ENCODE data around the gene ATP9B.

The ATP9B gene

DNA sequence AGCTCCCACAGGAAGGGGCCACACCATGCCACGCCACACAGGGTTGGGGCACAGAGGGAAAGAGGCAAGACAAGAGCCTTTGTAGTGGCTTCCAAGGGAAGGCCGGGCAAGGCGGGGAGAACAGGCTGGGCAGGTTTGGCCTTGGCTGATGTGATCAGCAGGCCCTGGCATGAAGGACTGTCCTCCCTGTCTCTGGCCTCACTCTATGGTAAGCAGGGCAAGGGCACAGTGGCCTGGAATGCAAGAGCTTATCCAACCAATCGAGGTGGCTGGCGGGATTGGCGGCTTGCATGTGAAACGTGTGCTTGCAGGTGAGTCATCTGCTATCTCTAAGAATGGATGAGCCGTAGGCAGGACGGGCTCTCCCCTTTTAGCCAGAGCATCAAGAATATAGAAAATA is 6.4 kb upstream of the ATP9B start:
- TF ChIP-seq, protein P1, sequence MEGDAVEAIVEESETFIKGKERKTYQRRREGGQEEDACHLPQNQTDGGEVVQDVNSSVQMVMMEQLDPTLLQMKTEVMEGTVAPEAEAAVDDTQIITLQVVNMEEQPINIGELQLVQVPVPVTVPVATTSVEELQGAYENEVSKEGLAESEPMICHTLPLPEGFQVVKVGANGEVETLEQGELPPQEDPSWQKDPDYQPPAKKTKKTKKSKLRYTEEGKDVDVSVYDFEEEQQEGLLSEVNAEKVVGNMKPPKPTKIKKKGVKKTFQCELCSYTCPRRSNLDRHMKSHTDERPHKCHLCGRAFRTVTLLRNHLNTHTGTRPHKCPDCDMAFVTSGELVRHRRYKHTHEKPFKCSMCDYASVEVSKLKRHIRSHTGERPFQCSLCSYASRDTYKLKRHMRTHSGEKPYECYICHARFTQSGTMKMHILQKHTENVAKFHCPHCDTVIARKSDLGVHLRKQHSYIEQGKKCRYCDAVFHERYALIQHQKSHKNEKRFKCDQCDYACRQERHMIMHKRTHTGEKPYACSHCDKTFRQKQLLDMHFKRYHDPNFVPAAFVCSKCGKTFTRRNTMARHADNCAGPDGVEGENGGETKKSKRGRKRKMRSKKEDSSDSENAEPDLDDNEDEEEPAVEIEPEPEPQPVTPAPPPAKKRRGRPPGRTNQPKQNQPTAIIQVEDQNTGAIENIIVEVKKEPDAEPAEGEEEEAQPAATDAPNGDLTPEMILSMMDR (IDR thresholded peaks at IDR 0.05; ENCODE audit: low read depth, low read length), result no peak
- H3K4me3 ChIP-seq (ENCODE audit: low read depth, low read length), result no peak overlapping the region

DNA sequence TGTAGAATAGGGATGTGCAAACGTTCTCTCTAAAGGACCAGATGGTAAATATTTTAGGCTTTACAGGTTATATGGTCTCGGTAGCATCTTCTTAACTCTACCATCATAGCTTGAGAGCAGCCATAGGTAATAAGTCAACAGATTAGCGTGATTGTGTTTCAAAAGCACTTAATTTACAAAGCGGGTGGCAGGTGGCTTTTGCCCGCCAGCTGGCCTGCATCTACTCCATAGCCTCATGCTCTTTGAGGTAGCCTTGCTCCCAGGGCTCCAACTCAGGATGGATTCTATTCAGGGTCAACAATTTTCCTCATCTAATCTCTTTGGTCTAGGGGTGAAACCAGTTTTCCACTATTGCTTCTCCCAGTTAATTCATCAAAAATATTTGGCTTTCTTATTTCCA is 5.0 kb upstream of the ATP9B start:
- TF ChIP-seq, protein P1 (IDR thresholded peaks at IDR 0.05; ENCODE audit: low read depth, low read length), result no peak
- no peak overlapping the region for H3K4me3 ChIP-seq (ENCODE audit: low read depth, low read length)

DNA sequence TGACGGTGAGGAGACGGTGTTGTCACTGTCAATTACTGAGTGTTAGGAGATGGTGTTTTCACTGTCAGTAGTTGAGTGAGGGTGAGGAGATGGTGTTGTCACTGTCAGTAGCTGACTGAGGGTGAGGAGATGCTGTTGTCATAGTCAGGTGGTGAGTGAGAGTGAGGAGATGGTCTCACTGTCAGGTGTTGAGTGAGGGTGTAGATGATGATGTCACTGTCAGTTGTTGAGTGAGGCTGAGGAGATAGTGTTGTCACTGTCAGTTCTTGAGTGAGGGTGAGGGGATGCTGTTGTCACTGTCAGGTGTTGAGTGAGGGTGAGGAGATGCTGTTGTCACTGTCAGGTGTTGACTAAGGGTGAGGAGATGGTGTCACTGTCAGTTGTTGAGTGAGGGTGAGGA is 3.4 kb upstream of the ATP9B start:
- TF ChIP-seq, protein P1 (IDR thresholded peaks at IDR 0.05; ENCODE audit: low read depth, low read length), result no peak
- H3K4me3 ChIP-seq (ENCODE audit: low read depth, low read length), result no peak overlapping the region

DNA sequence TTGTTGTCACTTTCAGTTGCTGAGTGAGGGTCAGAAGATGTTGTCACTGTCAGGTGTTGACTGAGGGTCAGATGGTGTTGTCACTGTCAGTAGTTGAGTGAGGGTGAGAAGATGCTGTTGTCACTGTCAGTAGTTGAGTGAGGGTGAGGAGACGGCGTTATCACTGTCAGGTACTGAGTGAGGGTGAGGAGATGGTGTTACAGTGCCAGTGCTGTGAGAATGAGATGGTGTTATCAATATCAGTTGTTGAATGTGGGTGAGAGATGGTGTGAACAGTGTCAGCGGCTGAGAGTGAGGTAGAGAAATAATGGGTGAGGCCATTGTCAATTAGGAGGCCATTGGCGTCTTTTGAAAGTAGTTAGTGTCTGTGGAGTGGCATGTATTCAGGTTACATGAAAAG is 1.6 kb upstream of the ATP9B start:
- H3K4me3 ChIP-seq (ENCODE audit: low read depth, low read length), result no peak overlapping the region
- TF ChIP-seq, protein P1 (IDR thresholded peaks at IDR 0.05; ENCODE audit: low read depth, low read length), result no peak

DNA sequence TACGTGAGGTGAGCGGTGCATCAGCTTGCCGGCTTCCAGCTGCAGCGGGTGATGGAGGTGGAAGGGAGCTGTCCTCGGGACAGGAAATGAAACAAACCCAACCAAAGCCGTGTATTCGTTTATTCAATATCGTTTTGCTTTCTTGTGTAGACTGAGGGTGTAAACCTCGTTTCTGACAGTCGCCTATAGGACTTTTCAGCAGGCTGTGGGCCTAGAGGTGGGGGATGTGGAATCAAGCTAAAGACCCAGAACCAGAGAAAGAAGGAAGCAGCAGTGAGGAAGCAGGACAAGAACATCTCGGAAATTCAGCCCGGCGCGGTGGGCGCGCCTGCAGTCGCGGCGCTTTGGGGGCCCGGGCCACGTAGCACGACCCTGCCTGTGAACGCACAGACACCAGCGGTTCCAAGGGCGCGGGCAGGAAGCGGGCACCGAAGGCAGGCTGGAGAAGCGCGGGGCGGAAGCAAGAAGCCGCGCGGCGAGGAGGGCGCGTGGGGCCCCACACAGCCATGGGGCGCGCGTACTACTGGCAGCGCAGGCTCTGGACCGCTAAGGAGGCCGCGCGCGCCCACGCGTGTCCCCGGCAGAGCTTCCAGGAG is 755 bp upstream of the ATP9B start:
- TF ChIP-seq, protein P1 (IDR thresholded peaks at IDR 0.05; ENCODE audit: low read depth, low read length), result no peak
- peak overlapping the region; percentile 92 for H3K4me3 ChIP-seq (ENCODE audit: low read depth, low read length)

DNA sequence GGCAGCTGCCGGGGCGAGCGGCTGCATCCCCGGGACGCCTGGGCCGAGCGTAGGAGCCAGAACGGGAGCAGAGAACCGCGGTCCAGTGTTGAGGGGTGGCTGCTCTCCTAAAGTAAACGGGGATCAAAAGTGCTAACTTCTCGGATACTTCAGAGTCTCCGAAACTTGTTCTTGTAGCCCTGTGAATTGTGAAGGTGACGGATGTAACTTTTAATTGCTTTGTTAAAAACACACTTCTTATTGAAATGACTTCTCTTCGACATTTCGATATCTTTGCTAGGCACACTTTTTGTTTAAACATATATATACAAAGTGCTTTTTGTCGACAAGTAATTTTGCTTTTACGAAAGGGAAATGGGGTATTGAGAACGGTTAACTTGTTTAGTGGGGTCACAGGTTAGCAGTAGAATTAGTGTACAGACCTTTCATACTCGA is 540 bp downstream of the ATP9B start:
- TF ChIP-seq, protein P1 (IDR thresholded peaks at IDR 0.05; ENCODE audit: low read depth, low read length), result no peak
- H3K4me3 ChIP-seq (ENCODE audit: low read depth, low read length), result peak overlapping the region; percentile 92

DNA sequence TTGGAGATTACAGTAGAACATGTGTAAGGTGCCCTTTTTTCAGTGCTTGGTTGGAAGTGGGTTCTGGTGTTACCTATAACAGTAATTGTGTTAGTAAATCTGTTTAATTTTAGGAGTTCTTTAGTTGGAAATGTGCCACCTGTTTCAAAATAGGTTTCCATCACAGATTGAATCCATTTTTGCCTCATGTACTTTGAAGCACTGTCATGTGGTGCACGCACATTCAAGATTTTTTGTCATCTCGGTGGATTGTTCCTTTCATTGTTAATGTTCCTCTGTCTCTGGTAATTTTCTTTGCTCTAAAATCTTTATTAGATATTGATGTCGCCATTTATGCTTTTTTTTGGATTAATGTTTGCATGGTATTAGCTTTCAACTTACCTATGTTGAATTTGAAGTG is 1.3 kb downstream of the ATP9B start:
- H3K4me3 ChIP-seq (ENCODE audit: low read depth, low read length), result peak overlapping the region; percentile 92
- TF ChIP-seq, protein P1 (IDR thresholded peaks at IDR 0.05; ENCODE audit: low read depth, low read length), result no peak

Data from WI38 (cell line).